RWPE1 (cell line): ENCODE results near the gene CCDC121.
"Not testable (repeated sequence)": the region's sequence is repeated elsewhere in the genome, so short reads cannot be mapped to it uniquely, and the experiment has no call there.

Source experiments
- CTCF ChIA-PET: fragments of 350-600 bp; sonication (Branson Sonifier 250); formaldehyde crosslinking; extraction: SDS; loops from one replicate; lab custom pipeline; 2021; lab: Yijun Ruan, JAX
- POLR2A ChIA-PET: fragments of 400-600 bp; formaldehyde crosslinking; extraction: SDS; loops from one replicate; lab custom pipeline; 2020; ENCODE audit warnings: antibody characterized with exemption; ENCODE audit not compliant: low non-redundant PET; lab: Yijun Ruan, JAX
- DNase-seq: peaks from one replicate; pipeline ENCODE4 v3.0.0; 2012; ENCODE audit warnings: low spot score
- H3K27ac ChIP-seq: fragments of 450-650 bp; 2 replicates; pipeline ENCODE4 v1.5.1; 2017
- TF ChIP-seq, protein P1 (sequence below): fragments of 450-650 bp; conservative IDR thresholded peaks from 2 replicates; pipeline ENCODE4 v1.5.1; 2017; ENCODE audit warnings: low read depth, mild to moderate bottlenecking

Gene CCDC121

DNA sequence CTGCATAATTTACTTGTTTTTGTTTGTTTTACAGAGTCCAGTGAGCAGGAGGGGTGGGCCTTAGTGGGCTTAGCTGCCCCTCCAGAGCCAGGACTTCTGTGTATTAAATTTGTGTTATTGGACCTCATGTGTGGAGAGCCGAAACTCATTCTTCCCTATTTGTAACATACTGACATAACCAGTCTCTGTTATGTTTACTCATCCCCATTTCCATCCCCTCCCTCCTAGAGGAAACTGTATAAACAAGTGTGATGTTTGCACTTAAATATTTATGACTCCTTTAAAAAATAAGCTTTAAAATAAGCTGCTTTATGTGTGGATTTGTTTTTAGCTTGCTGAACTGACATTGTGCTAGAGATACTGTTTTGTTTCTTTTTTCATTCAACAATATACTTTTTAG lies 32.2 kb downstream of the CCDC121 start:
- H3K27ac ChIP-seq: no peak overlapping the region
- TF ChIP-seq, protein P1, sequence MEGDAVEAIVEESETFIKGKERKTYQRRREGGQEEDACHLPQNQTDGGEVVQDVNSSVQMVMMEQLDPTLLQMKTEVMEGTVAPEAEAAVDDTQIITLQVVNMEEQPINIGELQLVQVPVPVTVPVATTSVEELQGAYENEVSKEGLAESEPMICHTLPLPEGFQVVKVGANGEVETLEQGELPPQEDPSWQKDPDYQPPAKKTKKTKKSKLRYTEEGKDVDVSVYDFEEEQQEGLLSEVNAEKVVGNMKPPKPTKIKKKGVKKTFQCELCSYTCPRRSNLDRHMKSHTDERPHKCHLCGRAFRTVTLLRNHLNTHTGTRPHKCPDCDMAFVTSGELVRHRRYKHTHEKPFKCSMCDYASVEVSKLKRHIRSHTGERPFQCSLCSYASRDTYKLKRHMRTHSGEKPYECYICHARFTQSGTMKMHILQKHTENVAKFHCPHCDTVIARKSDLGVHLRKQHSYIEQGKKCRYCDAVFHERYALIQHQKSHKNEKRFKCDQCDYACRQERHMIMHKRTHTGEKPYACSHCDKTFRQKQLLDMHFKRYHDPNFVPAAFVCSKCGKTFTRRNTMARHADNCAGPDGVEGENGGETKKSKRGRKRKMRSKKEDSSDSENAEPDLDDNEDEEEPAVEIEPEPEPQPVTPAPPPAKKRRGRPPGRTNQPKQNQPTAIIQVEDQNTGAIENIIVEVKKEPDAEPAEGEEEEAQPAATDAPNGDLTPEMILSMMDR: no peak
- ChIA-PET POLR2A (no interaction called here), CTCF (interaction anchor here (0.5 kb wide), 1 partner anchor 26 kb away, joined by 4 read pairs; no protein-coding TSS in a partner anchor)
- DNase-seq: no peak

DNA sequence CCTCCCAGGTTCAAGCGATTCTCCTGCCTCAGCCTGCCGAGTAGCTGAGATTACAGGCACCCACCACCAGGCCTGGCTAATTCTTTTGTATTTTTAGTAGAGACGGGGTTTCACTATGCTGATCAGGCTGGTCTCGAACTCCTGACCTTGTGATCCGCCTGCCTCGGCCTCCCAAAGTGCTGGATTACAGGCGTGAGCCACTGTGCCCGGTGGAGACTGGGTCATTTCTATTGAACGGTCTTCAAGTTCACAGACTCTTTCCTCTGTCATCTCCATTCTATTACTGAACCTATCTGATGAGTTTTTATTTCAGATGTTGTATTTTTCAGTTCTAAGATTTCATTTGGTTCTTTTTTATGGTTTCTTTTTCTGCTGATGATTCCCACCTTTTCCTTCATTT lies 33.4 kb downstream of the CCDC121 start:
- CTCF ChIA-PET, POLR2A ChIA-PET, DNase-seq, H3K27ac ChIP-seq: not testable (repeated sequence)

DNA sequence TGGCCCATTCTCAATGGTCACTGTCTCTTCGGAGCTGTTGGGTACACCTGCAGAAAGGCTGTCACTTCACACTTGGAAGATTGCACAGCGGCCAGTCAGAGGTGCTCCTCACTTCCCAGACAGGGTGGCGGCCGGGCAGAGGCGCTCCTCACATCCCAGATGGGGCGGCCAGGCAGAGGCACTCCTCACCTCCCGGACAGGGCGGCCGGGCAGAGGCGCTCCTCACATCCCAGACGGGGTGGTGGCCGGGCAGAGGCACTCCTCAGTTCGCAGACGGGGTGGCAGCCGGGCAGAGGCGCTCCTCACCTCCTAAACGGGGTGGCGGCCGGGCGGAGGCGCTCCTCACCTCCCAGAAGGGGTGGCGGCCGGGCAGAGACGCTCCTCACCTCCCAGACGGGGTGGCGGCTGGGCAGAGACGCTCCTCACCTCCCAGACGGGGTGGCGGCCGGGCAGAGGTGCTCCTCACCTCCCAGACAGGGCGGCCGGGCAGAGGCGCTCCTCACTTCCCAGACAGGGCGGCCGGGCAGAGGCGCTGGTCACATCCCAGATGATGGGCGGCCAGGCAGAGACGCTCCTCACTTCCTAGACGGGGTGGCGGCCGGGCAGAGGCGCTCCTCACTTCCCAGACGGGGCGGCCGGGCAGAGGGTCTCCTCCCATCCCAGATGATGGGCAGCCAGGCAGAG lies 34.6 kb downstream of the CCDC121 start:
- CTCF ChIA-PET, POLR2A ChIA-PET, DNase-seq, H3K27ac ChIP-seq: not testable (repeated sequence)

DNA sequence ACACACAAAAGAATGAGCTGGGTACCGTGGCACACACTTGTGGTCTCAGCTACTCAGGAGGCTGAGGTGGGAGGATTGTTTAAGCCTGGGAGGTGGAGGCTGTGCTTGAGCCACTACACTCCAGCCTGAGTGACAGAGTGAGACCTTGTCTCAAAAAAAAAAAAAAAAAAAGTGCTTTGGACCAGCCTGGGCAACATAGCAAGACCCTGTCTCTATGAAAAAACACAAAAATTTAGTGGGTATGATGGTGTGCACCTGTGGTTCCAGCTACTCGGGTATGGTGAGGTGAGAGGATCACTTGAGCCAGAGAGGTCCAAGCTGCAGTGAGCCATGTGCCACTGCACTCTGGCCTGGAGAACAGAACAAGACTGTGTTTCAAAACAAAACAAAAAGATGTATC lies 35.6 kb downstream of the CCDC121 start:
- DNase-seq: no peak
- ChIA-PET CTCF (interaction anchor here (0.6 kb wide), 1 partner anchor 102 kb away, joined by 3 read pairs; no protein-coding TSS in a partner anchor), POLR2A (no interaction called here)
- TF ChIP-seq, protein P1: no peak
- H3K27ac ChIP-seq: no peak overlapping the region

DNA sequence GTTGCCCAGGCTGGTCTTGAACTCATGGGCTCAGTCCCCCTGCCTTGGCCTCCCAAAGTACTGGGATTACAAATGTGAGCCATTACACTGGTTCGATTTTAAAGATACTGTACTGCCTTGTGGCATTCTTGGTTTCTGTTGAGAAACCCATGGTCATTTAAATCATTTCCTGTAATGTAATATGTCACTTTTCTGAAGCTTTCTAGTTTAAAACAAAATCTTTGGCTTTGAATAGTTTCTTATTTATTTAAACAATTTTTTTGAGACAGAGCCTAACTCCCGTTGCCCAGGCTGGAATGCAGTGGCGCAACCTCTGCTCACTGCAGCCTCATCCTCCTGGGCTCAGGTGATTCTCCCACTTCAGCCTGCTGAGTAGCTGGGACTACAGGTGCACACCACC lies 37.1 kb downstream of the CCDC121 start:
- POLR2A ChIA-PET: no interaction called here
- TF ChIP-seq, protein P1: no peak
- CTCF ChIA-PET: no interaction called here
- DNase-seq: no peak
- H3K27ac ChIP-seq: no peak overlapping the region

DNA sequence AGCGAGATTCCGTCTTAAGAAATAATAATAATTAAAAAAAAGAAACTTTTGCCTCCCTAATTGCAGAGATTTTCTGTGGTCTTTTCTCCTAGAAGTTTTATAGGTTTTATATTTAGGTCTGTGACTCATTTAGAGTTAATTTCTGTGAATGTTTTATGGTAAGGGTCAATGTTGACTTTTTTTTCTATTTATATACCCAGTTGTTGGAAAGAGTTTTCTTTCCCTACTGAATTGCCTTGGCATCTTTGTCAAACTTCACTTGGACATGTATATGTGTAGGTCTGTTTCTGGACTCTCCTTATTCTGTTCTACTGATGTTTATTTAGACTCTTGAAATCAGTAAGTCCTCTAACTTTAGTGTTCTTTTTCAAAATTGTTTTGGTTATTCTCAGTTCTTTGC lies 40.5 kb downstream of the CCDC121 start:
- CTCF ChIA-PET: no interaction called here
- POLR2A ChIA-PET: no interaction called here
- H3K27ac ChIP-seq: no peak overlapping the region
- DNase-seq: no peak
- TF ChIP-seq, protein P1: no peak

DNA sequence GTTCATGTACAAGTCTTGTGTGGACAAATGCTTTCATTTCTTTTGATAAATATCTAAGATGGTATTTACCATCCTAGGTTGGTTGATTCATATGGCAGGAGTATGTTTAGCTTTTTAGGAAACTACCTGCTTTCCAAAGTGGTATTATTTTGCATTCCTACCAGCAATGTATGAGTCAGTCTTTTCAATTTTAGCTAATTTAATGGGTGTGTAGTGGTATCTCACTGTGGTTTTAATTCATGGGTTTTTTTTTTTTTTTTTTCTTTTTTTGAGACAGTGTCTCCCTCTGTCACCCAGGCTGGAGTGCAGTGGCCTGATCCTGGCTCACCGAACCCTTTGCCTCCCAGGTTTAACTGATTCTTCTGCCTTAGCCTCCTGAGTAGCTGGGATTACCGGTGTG lies 41.8 kb downstream of the CCDC121 start:
- no peak overlapping the region for H3K27ac ChIP-seq
- TF ChIP-seq, protein P1: no peak
- CTCF ChIA-PET: no interaction called here
- DNase-seq: no peak
- POLR2A ChIA-PET: no interaction called here

DNA sequence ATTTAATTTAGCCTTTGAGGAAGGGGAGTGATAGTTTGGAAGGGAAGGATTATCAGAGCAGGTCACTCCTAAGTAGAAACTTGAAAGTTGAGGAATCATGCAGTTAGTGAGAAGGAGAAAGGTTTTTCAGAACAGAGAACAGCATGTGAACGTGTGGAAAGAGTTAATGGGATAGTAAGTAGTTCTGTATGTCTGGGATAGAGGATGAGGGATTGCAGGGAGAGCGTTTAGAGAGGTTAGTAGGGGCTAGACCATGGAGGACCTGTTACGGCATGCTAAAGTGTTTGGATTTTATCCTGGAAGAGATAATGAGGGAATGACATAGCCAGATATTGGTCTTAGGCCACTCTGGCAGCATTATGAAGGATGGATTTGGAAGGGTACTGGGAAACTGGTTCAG lies 44.2 kb downstream of the CCDC121 start:
- TF ChIP-seq, protein P1: no peak
- ChIA-PET POLR2A (no interaction called here), CTCF (no interaction called here)
- DNase-seq: no peak
- H3K27ac ChIP-seq: no peak overlapping the region
